SH-SY5Y (cell line): ENCODE results near the gene COMMD1.

Source experiments
- GATA2 ChIP-seq: IDR thresholded peaks from 2 replicates; pipeline ENCODE4 v1.6.1; 2011; ENCODE audit warnings: mild to moderate bottlenecking, low read depth, low read length
- GATA3 ChIP-seq: IDR thresholded peaks from 2 replicates; pipeline ENCODE4 v1.6.1; 2011; ENCODE audit warnings: low read depth, mild to moderate bottlenecking, low read length, moderate library complexity

GRCh38 chr2:62013641-62014040 lies 108.2 kb downstream of the COMMD1 start:
- TF ChIP-seq GATA3: no peak
- TF ChIP-seq GATA2: no peak
